GM13976 (cell line): ENCODE results near the gene CUTA.

Experiments
- DNase-seq: peaks from one replicate; pipeline ENCODE4 v3.0.0; 2012; ENCODE audit warnings: low spot score
- in situ Hi-C: fragments of 300-500 bp; cut with MboI; formaldehyde crosslinking; loops from one replicate; pipeline ENCODE4 v1.12.0; 2022; ENCODE audit warnings: low sequenced_read_pairs, mixed read lengths, inconsistent platforms; ENCODE audit not compliant: unreplicated experiment
- TF ChIP-seq, protein P1 (sequence below): IDR thresholded peaks from 2 replicates; pipeline ENCODE4 v1.5.1; 2012; ENCODE audit warnings: borderline replicate concordance, mild to moderate bottlenecking; ENCODE audit not compliant: insufficient read depth; ENCODE audit errors: extremely low read depth, missing control alignments, control extremely low read depth

CUTA gene

DNA sequence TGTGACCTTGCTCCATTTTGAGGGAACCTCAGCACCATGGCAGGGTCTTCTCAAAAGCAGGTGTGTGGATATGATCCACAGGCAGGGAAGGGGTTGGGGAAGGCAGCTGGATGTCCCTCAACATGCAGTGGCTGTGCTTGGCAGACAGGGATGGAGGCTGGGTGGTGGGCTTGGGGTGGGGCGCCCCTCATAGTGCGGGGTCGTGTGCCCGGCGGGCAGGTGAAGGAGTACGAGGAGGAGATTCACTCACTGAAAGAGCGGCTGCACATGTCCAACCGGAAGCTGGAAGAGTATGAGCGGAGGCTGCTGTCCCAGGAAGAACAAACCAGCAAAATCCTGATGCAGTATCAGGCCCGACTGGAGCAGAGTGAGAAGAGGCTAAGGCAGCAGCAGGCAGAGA is 28.4 kb upstream of the CUTA start:
- in situ Hi-C loops, result no loop called here

DNA sequence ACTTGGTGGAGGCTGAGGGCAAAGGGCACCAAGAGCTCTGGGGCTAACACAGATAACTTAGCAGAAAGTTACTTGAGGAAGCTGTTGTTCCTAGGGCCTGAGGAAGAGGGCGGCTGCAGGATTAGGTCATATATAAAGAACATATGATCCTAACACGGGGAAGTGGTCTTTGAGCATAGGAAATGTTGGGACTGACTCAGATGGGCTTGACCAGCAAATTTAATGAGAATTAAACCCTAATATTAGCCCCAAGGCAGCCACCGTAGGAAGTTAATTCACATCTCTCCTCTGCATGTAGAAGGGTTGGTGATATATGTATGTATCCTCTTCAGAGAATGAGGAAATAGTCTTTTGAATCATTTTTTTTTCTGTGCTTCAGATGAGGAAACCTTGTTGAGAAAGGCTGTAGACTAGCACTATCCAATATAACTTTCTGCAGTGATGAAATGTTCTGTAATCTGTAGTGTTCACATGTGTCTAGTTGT is 27.3 kb upstream of the CUTA start:
- TF ChIP-seq, protein P1, sequence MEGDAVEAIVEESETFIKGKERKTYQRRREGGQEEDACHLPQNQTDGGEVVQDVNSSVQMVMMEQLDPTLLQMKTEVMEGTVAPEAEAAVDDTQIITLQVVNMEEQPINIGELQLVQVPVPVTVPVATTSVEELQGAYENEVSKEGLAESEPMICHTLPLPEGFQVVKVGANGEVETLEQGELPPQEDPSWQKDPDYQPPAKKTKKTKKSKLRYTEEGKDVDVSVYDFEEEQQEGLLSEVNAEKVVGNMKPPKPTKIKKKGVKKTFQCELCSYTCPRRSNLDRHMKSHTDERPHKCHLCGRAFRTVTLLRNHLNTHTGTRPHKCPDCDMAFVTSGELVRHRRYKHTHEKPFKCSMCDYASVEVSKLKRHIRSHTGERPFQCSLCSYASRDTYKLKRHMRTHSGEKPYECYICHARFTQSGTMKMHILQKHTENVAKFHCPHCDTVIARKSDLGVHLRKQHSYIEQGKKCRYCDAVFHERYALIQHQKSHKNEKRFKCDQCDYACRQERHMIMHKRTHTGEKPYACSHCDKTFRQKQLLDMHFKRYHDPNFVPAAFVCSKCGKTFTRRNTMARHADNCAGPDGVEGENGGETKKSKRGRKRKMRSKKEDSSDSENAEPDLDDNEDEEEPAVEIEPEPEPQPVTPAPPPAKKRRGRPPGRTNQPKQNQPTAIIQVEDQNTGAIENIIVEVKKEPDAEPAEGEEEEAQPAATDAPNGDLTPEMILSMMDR, result no peak
- in situ Hi-C loops, result no loop called here

More for the DNA sequence above, 28.4 kb upstream of the CUTA start:
- TF ChIP-seq, protein P1, result no peak
- no peak for DNase-seq

DNA sequence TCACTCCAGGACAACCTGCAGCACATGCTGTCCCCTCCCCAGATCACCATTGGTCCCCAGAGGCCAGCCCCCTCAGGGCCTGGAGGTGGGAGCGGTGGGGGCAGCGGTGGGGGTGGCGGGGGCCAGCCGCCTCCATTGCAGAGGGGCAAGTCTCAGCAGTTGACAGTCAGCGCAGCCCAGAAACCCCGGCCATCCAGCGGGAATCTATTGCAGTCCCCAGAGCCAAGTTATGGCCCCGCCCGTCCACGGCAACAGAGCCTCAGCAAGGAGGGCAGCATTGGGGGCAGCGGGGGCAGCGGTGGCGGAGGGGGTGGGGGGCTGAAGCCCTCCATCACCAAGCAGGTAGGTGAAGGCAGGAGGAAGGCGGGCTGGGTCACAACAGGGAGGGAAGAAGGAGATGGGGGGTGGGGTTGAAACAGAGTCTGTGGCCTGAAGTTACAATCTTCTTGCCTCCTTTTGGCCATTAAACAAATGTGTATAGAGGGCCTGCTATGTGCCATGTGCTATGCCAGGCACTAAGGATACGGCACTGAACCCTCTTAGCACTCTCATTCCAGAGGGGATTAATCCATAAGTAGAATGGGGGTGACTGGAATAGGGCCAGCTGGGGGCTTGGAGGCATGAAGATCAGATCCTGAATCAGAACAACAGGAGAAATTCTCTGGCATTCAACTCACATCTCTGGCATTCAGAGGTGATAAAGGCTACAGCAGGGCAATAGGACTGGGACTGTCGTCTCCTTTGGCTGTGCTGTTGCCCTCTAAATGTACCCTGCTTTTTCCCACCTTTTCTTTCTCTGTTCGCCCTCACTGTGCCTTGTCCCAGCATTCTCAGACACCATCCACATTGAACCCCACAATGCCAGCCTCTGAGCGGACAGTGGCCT is 26.0 kb upstream of the CUTA start:
- in situ Hi-C loops, result no loop called here
- DNase-seq, result peak; percentile 17
- TF ChIP-seq, protein P1, result no peak

More for the DNA sequence above, 27.3 kb upstream of the CUTA start:
- DNase-seq, result no peak

DNA sequence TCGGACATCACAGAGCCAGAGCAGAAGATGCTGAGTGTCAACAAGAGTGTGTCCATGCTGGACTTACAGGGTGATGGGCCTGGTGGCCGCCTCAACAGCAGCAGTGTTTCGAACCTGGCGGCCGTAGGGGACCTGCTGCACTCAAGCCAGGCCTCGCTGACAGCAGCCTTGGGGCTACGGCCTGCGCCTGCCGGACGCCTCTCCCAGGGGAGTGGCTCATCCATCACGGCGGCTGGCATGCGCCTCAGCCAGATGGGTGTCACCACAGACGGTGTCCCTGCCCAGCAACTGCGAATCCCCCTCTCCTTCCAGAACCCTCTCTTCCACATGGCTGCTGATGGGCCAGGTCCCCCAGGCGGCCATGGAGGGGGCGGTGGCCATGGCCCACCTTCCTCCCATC is 25.1 kb upstream of the CUTA start:
- TF ChIP-seq, protein P1, result no peak
- DNase-seq, result peak; percentile 21
- in situ Hi-C loops, result no loop called here

DNA sequence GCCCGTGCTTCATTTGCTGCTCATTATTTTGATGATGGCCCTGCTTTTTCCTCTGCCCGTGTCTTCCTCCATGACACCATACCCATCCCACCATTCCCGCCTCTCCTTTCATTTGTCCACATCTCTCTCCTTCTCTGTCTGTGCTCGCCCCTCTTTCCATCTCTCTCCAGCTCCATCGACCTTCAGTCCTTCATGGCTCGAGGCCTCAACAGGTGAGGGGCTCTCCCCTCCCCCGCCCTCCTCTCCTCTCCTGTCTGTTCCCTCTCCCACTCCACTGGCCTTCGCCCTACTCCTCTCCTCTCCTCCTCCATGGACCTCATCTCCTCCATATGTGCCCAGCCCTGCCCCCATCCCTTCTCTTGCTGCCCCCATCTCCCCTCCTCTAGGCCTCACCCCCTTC is 24.4 kb upstream of the CUTA start:
- DNase-seq, result peak; percentile 16
- TF ChIP-seq, protein P1, result no peak
- in situ Hi-C loops, result no loop called here

DNA sequence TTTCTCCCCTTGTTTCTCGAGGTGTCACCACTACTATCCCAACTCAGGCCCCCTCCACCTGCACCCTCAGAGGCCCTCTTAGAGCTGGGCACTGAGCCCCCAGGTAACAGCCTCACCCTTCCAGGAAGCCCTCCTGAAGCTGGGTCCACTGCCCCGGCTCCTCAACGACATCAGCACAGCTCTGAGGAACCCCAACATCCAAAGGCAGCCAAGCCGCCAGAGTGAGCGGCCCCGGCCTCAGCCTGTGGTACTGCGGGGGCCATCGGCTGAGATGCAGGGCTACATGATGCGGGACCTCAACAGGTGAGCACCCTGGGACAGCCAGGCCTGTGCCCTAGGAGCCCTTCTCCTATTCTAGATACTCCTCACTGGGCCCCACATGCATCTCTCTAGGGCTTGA is 23.6 kb upstream of the CUTA start:
- peak; percentile 18 for DNase-seq
- in situ Hi-C loops, result no loop called here
- TF ChIP-seq, protein P1, result no peak
